ENCODE results near the gene NUDT2. TPM values are rescaled to one million over a fixed set of nuclear protein-coding genes. Genes with fewer than 3 reads are reported as not detected.

The NUDT2 gene
- total RNA-seq, 1 experiment from 2014 or later, result 14.4 TPM

DNA sequence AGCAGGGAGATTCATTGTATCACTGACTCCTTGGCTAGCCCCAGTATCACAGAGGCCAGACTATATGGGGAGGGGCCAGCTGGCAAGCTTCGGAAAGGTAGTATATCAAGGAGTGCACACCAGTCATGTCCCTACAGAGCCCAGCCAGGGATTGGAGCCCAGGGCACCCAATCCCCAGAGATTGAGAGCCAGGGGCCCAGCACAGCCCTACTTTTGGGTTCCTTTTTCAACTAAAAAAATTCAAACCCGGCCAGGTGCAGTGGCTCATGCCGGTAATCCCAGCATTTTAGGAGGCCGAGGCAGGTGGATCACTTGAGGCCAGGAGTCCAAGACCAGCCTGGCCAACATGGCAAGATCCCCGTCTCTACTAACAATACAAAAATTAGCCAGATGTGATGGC is 52.7 kb downstream of the NUDT2 start:
- H3K4me1 ChIP-seq, result peaks cover 11% of the 10 kb centered on the region
- peak in 1 of 2 experiments; percentile 22 for DNase-seq
- Mint-ChIP-seq H3K36me3 (ENCODE audit: insufficient read depth, unreplicated experiment) (no peaks in the 10 kb centered on the region), H3K27me3 (ENCODE audit: insufficient read depth, unreplicated experiment) (no peaks in the 10 kb centered on the region), H3K27ac (ENCODE audit: unreplicated experiment) (no peak overlapping the region), H3K4me1 (ENCODE audit: low read depth, unreplicated experiment) (peaks cover 22% of the 10 kb centered on the region), H3K9me3 (ENCODE audit: unreplicated experiment) (no peaks in the 10 kb centered on the region), H3K4me3 (ENCODE audit: unreplicated experiment) (no peak overlapping the region)
- BruUV-seq (replicated peaks), result no TSS peak
- intact Hi-C loops (cut with micrococcal nuclease; ENCODE audit: unreplicated experiment), result no loop called here
- ChIA-PET CTCF (no interaction called here), POLR2A (no interaction called here)
- H3K36me3 ChIP-seq (ENCODE audit: control insufficient read depth, insufficient read depth, low read length), result no peaks in the 10 kb centered on the region
- H3K9me3 ChIP-seq, result no peaks in the 10 kb centered on the region
- H3K27me3 ChIP-seq (replicated peaks; ENCODE audit: control insufficient read depth, insufficient read depth, low read length), result no peaks in the 10 kb centered on the region
- no peak overlapping the region for H3K4me3 ChIP-seq (ENCODE audit: low read depth, low read length)
- no peak for TF ChIP-seq CTCF (IDR thresholded peaks at IDR 0.05; ENCODE audit: insufficient read depth in 1 of 2, low read depth in 1 of 2, low read length in 1 of 2, severe bottlenecking in 1 of 2, unreplicated experiment in 1 of 2)

- POLR2A ChIA-PET, result no interaction called here
- no peaks in the 10 kb centered on the region for H3K36me3 Mint-ChIP-seq (ENCODE audit: insufficient read depth, unreplicated experiment)
- H3K27me3 Mint-ChIP-seq (ENCODE audit: insufficient read depth, unreplicated experiment), result no peaks in the 10 kb centered on the region
- Histone ChIP-seq H3K27me3 (replicated peaks; ENCODE audit: control insufficient read depth, insufficient read depth, low read length) (no peaks in the 10 kb centered on the region), H3K36me3 (ENCODE audit: control insufficient read depth, insufficient read depth, low read length) (no peaks in the 10 kb centered on the region), H3K4me3 (ENCODE audit: low read depth, low read length) (no peak overlapping the region), H3K4me1 (peaks cover 11% of the 10 kb centered on the region), H3K9me3 (no peaks in the 10 kb centered on the region)
- no peak overlapping the region for H3K27ac Mint-ChIP-seq (ENCODE audit: unreplicated experiment)
- no peaks in the 10 kb centered on the region for H3K9me3 Mint-ChIP-seq (ENCODE audit: unreplicated experiment)
- no peak for DNase-seq
- CTCF ChIA-PET, result no interaction called here
- BruUV-seq (replicated peaks), result no TSS peak
- no peak overlapping the region for H3K4me3 Mint-ChIP-seq (ENCODE audit: unreplicated experiment)
- TF ChIP-seq CTCF (IDR thresholded peaks at IDR 0.05; ENCODE audit: insufficient read depth in 1 of 2, low read depth in 1 of 2, low read length in 1 of 2, severe bottlenecking in 1 of 2, unreplicated experiment in 1 of 2), result no peak
- intact Hi-C loops (cut with micrococcal nuclease; ENCODE audit: unreplicated experiment), result no loop called here
- peaks cover 22% of the 10 kb centered on the region for H3K4me1 Mint-ChIP-seq (ENCODE audit: low read depth, unreplicated experiment)
Measured at GRCh38 chr9:34382879-34383278, 53.5 kb downstream of the NUDT2 start.

DNA sequence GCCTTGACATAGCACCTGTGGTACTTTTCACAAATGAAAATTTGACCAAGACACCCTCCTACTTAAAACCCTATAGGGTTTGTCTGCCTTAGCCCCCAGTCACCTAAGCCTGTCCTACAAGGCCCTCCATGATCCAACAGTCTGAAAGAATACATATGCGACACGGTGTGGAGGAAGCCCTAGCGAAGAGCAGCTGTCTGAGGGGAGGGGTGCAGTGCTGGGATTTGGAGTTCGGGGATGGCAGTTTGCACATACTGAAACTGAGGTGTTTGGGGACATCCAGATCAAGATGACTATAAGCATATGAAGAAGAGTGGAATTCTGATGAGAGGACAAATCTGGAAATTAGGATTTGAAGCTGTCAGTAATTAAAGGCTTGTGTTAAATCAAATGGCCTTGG is 54.5 kb downstream of the NUDT2 start:
- intact Hi-C loops (cut with micrococcal nuclease; ENCODE audit: unreplicated experiment), result no loop called here
- Histone ChIP-seq H3K36me3 (ENCODE audit: control insufficient read depth, insufficient read depth, low read length) (no peaks in the 10 kb centered on the region), H3K4me3 (ENCODE audit: low read depth, low read length) (no peak overlapping the region), H3K27me3 (replicated peaks; ENCODE audit: control insufficient read depth, insufficient read depth, low read length) (no peaks in the 10 kb centered on the region), H3K4me1 (peaks cover 11% of the 10 kb centered on the region), H3K9me3 (no peaks in the 10 kb centered on the region)
- ChIA-PET CTCF (no interaction called here), POLR2A (no interaction called here)
- H3K36me3 Mint-ChIP-seq (ENCODE audit: insufficient read depth, unreplicated experiment), result no peaks in the 10 kb centered on the region
- peak in 1 of 2 experiments; percentile 14 for DNase-seq
- no peak overlapping the region for H3K4me3 Mint-ChIP-seq (ENCODE audit: unreplicated experiment)
- no peaks in the 10 kb centered on the region for H3K9me3 Mint-ChIP-seq (ENCODE audit: unreplicated experiment)
- H3K27ac Mint-ChIP-seq (ENCODE audit: unreplicated experiment), result peak overlapping the region; percentile 17
- H3K4me1 Mint-ChIP-seq (ENCODE audit: low read depth, unreplicated experiment), result peaks cover 22% of the 10 kb centered on the region
- H3K27me3 Mint-ChIP-seq (ENCODE audit: insufficient read depth, unreplicated experiment), result peaks cover under 1% of the 10 kb centered on the region
- TF ChIP-seq CTCF (IDR thresholded peaks at IDR 0.05; ENCODE audit: insufficient read depth in 1 of 2, low read depth in 1 of 2, low read length in 1 of 2, severe bottlenecking in 1 of 2, unreplicated experiment in 1 of 2), result no peak
- no TSS peak for BruUV-seq (replicated peaks)
